ACHN (cell line): ENCODE results near the gene ANKS1B.
"Not testable (repeated sequence)": the region's sequence is repeated elsewhere in the genome, so short reads cannot be mapped to it uniquely, and the experiment has no call there.

ENCODE experiments used
- DNase-seq: peaks from one replicate; pipeline ENCODE4 v3.0.0-alpha.2; 2015
- in situ Hi-C: cut with HindIII; loops from 2 replicates; pipeline ENCODE4 v1.10.0; 2017; ENCODE audit warnings: low sequenced_read_pairs, low pct_ligation_motif_present, low pct_unique_long_range_greater_than_20kb

Gene ANKS1B

DNA sequence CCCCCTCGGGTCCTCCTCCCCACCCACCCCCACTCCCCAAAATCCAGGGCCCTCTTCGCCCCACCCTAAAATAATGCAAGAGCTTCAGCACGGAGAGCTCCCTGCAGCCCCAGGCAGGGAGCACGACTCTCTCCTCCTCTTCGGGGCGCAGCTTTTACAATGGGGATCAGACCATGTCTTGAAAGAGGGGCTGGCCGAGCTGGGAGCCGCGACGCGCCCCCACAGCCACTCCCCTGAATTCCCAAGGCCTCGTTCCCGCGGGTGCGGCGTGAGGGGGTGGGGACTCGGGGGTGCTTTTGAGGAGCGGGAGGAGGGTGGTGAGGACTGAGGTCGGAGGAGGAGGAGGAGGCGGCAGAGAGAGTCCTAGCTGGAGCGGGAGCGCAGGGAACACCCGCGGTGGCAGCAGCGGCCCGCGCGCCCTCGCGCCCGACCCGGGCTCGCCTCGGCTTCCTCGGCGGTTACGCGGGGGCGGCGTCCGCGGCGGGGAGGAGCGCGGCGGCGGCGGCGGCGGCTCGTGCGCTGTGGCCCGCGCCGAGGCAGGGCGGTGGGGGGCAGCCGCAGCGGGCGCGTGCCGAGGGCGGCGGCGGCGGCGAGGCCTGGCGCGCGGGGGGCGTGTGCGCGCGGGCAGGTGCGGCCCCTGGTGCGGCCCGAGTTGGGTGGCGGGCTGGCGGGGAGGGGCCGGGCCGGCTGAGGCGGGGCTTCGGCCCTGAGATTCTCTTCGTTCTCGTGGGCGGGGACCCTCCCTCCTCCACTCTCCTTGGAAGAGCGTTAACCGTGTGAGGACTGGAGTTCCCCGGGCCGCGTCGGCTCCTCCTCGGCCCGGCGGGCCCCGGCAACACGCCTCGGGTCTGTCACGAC, at the start of gene ANKS1B:
ANKS1B (minus strand) TSS at position 666 of the 858 bp plus-strand sequence. CDS start 699 bp downstream, outside the sequence.
- DNase-seq, result peak; percentile 90
- in situ Hi-C loops, result no loop called here

DNA sequence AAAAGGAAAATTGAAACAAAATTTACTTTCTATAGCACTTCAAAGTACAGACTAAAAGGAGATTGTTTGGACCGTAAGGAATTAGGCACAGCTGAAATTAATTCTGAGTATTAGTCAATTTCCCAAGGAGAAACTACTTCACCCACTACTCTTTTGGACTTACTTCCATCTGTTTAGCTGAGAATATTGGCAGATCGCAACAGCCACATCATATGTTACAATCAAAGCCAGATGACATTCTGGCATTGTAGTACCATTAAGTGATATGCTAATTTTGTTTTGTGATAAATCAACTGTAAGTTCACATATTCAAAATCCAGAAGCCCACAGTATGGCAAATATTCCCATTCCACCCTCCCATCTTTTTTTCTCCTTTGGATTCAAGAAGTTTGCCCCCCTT, 47.1 kb upstream of the ANKS1B start:
- no peak for DNase-seq
- in situ Hi-C loops, result no loop called here

DNA sequence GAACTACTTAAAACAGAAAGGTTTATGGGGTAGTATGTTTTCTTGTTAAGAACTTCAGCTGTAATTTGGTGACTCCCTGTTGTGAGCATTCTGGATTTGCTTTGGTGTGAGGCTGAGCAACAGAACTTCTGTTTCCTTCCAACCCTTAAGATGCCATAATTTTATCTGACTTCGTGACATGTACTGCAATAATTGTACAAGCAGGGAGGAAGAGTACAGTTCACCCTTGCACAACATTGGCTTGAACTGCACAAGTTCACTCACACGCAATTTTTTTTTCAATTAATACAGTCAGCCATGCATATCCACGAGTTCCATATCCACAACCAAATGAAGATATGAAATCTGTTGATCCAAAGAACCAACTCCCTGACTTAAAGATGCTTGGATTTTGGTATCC, 42.9 kb upstream of the ANKS1B start:
- DNase-seq, result no peak
- in situ Hi-C loops, result no loop called here

DNA sequence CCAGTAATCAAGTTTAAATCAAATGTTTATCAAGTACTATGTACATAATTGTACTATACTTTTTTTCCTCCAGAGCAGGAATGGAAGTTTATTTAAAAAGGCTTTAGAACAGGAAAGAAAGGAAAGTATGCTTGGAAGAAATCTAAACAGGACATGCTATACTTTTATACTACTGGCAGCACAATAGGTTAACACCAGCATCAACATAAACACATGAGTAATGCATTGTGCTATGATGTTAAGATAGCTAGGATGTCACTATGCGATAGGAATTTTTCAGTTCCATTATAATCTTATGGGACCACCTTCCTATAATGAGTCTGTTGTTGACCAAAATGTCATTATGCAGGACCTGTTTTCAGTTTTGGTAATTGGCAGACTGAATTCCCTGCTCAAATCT, 41.5 kb upstream of the ANKS1B start:
- in situ Hi-C loops, result no loop called here
- DNase-seq, result no peak

DNA sequence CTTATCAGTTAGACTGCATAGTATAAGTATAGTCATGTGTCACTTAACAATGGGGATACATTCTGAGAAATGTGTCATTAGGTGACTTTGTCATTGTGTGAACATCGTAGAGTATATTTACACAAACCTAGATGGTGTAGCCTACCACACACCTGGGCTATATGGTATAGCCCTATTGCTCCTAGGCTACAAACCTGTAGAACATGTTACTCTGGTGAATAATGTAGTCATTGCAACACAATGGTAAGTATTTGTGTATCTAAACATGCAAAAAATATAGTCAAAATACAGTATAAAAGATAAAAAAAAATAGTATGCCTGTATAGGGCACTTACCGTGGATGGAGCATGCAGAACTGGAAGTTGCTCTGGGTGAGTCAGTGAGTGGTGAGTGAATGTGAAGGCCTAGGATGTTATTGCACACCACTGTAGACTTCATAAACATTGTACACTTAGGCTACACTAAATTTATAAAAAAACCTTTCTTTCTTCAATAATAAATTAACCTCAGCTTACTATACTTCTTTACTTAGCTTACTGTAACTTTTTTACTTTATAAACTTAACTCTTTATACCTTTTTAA, 40.3 kb upstream of the ANKS1B start:
- in situ Hi-C loops, result no loop called here
- DNase-seq, result no peak

DNA sequence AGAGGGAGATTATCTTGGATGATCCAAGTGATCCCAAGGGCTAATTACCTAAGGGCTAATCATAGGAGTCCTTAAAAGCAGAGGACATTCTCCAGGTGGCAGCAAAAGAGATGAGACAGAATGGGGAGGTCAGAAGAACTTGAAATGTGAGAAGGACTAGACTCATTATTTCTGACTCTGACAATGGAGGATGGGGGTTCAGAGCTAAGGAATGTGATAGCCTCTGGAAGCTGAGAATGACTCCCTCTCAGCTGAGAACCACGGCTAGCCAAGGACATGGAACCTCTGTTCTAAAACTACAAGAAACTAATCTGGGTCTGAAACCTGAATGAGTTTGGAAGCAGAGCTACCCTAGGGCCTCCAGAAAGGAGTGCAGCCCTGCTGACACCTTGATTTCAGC, 35.6 kb upstream of the ANKS1B start:
- in situ Hi-C loops, result no loop called here
- no peak for DNase-seq

DNA sequence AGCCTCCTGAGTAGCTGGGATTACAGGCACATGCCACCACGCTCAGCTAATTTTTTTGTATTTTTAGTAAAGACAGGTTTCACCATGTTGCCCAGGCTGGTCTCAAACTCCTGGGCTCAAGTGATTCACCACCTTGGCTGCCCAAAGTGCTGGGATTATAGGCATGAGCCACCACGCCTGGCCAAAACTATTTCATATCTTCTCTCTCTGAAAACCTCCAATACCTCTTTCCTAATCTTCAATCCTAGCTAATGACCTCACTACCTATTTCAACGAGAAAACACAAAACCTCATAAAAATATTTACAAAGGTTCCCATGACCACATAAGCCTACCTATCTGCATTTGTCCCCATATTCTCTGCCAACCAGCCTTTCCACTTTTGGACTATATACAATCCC, 32.3 kb upstream of the ANKS1B start:
- no peak for DNase-seq
- in situ Hi-C loops, result no loop called here

DNA sequence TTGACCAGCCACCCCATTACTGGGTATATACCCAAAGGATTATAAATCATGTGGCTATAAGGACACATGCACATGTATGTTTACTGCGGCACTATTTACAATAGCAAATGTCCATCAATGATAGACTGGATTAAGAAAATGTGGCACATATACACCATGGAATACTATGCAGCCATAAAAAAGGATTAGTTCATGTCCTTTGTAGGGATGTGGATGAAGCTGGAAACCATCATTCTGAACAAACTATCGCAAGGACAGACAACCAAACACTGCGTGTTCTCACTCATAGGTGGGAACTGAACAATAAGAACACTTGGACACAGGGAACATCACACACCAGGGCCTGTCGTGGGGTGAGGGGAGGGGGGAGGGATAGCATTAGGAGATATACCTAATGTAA, 31.6 kb upstream of the ANKS1B start:
- in situ Hi-C loops, DNase-seq: not testable (repeated sequence)

DNA sequence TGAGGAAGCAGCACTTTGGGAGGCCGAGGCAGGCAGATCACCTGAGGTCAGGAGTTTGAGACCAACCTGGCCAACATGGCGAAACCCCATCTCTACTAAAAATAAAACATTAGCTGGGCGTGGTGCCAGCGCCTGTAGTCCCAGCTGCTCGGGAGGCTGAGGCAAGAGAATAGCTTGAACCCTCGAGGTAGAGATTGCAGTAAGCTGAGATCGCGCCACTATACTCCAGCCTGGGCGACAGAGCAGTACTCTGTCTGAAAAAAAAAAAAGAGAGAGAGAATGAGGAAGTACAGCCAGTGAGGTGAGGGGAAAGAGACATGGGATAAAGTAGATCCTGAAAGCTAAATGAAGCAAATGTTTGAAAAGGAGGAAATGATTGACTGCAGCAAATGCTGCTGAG, 21.1 kb upstream of the ANKS1B start:
- in situ Hi-C loops, DNase-seq: not testable (repeated sequence)

DNA sequence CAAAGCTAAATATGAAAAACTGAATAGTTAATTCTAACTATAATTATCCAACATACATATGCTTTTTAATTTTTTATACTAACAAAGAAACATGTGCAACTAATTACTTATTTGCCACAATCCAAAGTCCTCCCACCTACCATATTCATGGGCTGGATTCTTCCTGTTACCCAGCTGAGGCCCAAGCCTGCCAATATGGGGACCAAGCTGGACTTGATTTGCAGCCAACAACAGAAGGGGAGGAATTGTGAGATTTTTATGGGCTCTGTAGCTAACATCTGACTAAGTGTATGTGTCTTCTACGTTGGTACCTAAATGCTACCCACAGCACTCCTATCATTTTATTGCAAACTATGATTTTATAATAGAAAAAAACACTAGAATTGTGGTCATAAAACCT, 13.1 kb upstream of the ANKS1B start:
- in situ Hi-C loops, result no loop called here
- DNase-seq, result no peak

DNA sequence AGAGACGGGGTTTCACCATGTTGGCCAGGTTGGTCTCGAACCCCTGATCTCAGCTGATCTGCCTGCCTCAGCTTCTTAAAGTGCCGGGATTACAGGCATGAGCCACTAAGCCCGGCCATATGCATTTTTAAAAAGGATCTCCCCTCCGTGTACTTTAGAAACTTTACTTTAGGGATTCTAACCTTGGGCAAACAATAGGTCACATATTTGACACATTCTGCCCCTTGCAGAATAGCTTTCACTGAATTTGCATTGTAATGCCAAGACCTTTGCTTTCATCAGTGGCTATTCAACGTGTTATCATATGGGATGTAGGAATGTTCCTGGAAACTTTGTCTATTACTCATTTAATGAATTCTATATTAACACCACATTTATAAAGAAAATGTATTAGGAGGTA, 11.4 kb upstream of the ANKS1B start:
- in situ Hi-C loops, result no loop called here
- DNase-seq, result no peak

DNA sequence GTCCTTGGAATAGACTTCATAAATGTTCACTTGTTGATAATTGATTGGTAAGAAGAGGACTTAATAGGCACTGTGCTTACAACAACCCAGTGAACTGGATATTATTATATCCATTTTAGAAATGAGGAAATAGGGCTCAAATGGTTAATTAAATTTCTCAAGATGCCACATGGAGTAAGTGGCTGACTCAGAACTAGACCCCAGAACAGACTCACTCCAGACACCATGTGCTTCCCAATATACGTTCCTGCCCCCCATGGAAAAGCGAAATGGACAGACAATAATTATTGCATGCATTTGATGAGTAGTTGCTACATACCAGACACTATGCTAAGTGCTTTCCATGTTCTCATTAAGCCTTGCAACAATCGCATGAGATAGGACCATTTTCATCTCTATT, 895 bp upstream of the ANKS1B start:
- no peak for DNase-seq
- in situ Hi-C loops, result no loop called here

DNA sequence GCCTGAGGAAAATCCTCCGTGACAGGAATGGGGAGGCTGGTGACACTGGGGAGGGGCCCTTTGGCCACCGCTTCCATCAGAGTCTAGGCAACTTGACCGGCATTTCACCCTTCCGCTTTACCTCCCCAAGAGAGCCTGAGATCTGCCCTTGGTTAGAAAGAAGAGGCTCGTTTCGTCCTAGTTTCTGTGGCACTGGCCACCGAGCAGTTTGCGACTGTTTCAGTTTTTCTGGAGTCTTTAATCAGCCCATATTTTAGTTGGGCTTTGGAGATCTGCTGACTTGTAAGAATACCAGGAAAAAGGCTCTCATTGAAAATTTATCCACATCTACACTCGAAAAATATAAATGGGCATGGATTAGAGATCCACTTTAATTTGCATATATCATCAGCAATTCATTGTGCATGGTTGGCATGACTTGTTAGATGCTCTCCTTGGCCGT, 414 bp upstream of the ANKS1B start:
- in situ Hi-C loops, result no loop called here
- DNase-seq, result no peak

DNA sequence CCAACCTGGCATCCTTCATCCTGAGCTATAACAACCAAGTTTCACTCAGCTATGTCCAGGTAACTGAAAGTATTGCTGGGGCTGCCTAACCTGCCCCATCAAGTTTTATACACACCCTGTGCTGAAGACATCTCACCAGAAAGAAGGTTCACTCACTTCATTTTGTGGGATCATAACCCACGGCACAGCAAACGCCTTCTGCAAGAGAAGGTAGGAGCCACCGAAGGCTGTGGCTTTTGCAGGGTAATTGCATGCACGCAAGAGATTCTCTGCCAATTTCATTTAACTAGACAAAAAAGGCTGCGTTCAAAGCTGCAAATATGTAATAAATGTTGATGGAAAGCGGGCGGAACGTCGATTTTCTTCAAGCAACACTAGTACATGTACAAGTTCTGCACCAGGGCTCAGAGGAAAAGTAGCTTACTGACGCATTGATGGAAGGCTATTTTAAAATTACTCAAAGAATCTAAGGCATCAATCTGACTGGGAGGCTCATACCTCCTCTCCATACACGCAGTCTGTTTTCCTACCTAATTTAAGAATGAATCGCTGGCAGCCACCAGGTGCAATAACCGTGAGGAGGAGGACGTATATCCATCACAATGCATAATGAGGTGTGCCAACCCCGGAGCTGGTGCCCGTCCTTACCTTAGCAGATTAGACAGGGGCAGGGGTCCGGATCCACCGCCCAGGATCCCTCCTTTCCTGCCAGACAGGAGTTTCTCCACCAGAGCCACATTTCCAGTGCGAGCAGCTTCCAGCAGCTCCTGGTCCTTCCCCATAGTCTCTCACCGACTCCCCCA, 1.1 kb downstream of the ANKS1B start:
- no peak for DNase-seq
- in situ Hi-C loops, result no loop called here

DNA sequence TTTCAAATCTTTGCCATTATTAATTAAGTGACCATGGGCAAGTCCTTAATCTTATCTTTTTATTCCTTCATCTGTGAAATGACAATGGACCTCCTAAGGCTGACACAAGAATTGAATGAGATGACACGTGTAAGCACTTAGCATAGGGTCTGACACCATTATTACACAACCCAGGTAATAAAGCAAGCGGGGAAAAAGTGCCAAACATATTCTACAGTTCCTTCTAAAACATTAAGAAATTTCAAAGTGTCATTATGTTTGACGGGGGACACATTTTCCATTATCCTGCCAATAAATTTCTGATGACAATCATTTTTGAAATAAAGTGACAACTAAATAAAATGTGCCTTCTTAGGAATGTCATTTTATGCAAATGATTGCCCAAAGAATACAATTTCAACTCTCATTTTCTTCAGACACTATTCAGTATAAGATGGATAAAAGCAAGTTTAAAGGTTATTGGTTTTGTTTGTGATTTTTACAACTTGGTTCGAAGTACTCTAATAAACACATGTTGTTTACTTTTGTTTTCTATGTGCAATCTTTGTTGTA, 3.0 kb downstream of the ANKS1B start:
- DNase-seq, result no peak
- in situ Hi-C loops, result no loop called here

DNA sequence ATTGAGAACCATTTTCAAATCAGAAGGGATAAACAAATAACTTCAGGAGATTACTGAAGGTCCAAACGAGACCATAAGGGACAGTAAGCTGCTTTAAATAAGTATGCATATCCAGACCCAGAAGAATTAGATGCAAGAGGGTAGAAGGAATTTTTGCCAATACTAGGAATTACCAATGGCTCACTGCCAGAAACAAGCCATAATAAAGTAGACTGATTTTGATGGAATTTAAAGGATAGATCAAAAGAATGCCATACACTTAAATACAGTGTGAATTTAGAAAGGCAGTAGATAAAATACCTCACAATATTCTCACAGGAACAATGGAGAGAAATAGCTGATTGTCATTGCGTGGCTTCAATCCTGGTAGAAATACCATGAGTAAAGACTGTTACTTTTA, 5.3 kb downstream of the ANKS1B start:
- in situ Hi-C loops, result no loop called here
- no peak for DNase-seq

DNA sequence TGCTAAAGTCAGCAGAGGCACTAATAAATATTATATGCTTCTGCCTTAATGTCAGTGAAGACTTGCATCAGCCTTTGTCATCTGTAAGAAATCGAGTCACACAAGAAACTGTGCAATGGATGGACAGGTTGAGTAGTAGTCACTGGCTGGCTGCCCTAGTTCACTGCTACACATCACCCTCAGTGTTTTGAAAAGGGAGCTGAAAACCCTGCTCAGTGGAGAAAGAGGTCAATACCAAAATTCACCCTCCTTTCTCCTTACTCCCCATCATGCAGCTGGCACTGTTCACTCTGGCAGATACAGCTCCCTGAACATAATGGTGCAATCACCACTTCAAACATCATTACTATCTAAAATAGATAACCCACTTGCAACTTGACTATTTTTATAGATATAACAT, 6.6 kb downstream of the ANKS1B start:
- in situ Hi-C loops, result no loop called here
- no peak for DNase-seq

DNA sequence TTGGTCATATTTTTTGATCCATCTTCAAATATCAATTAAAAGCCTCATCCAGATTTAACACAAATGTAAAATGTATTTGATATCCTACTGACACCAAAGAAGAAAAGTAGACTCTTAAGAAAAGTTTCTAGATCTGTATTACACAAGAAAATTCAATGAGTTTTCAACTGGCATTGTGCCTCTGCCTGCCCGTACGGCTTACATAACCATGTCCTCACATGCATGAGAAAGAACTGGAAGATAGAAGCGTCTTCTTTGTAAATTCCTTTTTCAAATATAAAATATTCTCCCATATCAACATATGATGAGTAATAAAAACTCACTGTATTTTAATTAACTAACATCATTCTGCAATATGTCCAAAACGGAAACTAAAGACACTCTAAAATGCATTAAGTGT, 7.2 kb downstream of the ANKS1B start:
- DNase-seq, result no peak
- in situ Hi-C loops, result no loop called here

DNA sequence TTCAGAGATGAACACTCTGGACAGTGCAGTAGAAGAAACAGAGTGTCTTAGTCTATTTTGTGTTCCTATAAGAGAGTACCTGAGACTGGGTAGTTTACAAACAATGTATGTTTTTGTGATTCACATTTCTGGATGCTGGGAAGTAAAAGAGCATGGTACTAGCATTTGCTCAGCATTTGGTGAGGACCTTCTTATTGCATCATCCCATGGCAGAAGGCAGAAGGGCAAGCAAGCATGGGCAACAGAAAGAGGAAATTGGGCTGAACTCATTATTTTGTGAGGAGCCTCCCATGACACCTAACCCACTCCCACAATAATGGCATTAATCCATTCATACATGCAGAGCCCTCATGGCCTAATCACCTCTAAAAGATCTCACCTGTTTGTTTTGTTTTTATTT, 8.0 kb downstream of the ANKS1B start:
- in situ Hi-C loops, result no loop called here

More for the DNA sequence above, 8.0 kb downstream of the ANKS1B start:
- DNase-seq, result no peak
